DMS53 treated with DMSO at 0.1 percent for 48 hours (cell line): ENCODE results near the gene CDK8.
"Not testable (repeated sequence)": the region's sequence is repeated elsewhere in the genome, so short reads cannot be mapped to it uniquely, and the experiment has no call there.

ENCODE experiments used
- DNase-seq: peaks from one replicate; lab custom pipeline; 2025; ENCODE audit not compliant: unreplicated experiment; lab: John Stamatoyannopoulos, UW

CDK8 gene

GRCh38 chr13:26252006-26252405 is 1.9 kb upstream of the CDK8 start:
- DNase-seq, result not testable (repeated sequence)

GRCh38 chr13:26253262-26253786 is 605 bp upstream of the CDK8 start:
- DNase-seq, result no peak

GRCh38 chr13:26254583-26255111 is 718 bp downstream of the CDK8 start:
- peak; percentile 38 for DNase-seq

- no peak for DNase-seq
Observed at GRCh38 chr13:26255115-26255514, 1.2 kb downstream of the CDK8 start.

- DNase-seq, result no peak
Observed at GRCh38 chr13:26255691-26256277, 1.9 kb downstream of the CDK8 start.

GRCh38 chr13:26257049-26257448 is 3.1 kb downstream of the CDK8 start:
- no peak for DNase-seq

GRCh38 chr13:26259634-26260033 is 5.7 kb downstream of the CDK8 start:
- no peak for DNase-seq

GRCh38 chr13:26262156-26262555 is 8.2 kb downstream of the CDK8 start:
- DNase-seq, result no peak

GRCh38 chr13:26266311-26266710 is 12.4 kb downstream of the CDK8 start:
- DNase-seq, result no peak

- DNase-seq, result no peak
Observed at GRCh38 chr13:26270707-26271106, 16.8 kb downstream of the CDK8 start.

GRCh38 chr13:26272621-26273020 is 18.7 kb downstream of the CDK8 start:
- DNase-seq, result no peak

- no peak for DNase-seq
Observed at GRCh38 chr13:26280295-26280694, 26.4 kb downstream of the CDK8 start.

- no peak for DNase-seq
Observed at GRCh38 chr13:26280822-26281221, 26.9 kb downstream of the CDK8 start.

GRCh38 chr13:26285911-26286310 is 32.0 kb downstream of the CDK8 start:
- DNase-seq, result not testable (repeated sequence)

GRCh38 chr13:26288838-26289237 is 34.9 kb downstream of the CDK8 start:
- not testable (repeated sequence) for DNase-seq

- no peak for DNase-seq
Observed at GRCh38 chr13:26295812-26296211, 41.9 kb downstream of the CDK8 start.

GRCh38 chr13:26299168-26299750 is 45.3 kb downstream of the CDK8 start:
- no peak for DNase-seq

- DNase-seq, result no peak
Observed at GRCh38 chr13:26300140-26300539, 46.2 kb downstream of the CDK8 start.

- no peak for DNase-seq
Observed at GRCh38 chr13:26305676-26306075, 51.7 kb downstream of the CDK8 start.

- no peak for DNase-seq
Observed at GRCh38 chr13:26307701-26308100, 53.8 kb downstream of the CDK8 start.

GRCh38 chr13:26308250-26308649 is 54.3 kb downstream of the CDK8 start:
- no peak for DNase-seq

- no peak for DNase-seq
Observed at GRCh38 chr13:26308836-26309235, 54.9 kb downstream of the CDK8 start.

GRCh38 chr13:26310003-26310402 is 56.1 kb downstream of the CDK8 start:
- no peak for DNase-seq
